Measurements from ENCODE around the gene CENPU. TPM values are rescaled to one million over a fixed set of nuclear protein-coding genes. Genes with fewer than 3 reads are reported as not detected.

CENPU gene
- total and polyA plus RNA-seq, 2 of the 13 experiments (the other 11 are each of a cell fraction or from before 2014, with no cell fraction given) = 11.7 to 35.8 TPM

GRCh38 chr4:184648054-184648312 is 85.9 kb downstream of the CENPU start (continued):
- TF ChIP-seq ZNF737 (CRISPR knock-in tag; IDR thresholded peaks at IDR 0.05; ENCODE audit: borderline replicate concordance) (no peak), ZSCAN9 (CRISPR knock-in tag; IDR thresholded peaks at IDR 0.05; ENCODE audit: borderline replicate concordance) (no peak), MXD4 (CRISPR knock-in tag; IDR thresholded peaks at IDR 0.05) (no peak)

GRCh38 chr4:184647266-184648053 is 86.4 kb downstream of the CENPU start:
- H3K27me3 ChIP-seq (ENCODE audit: control insufficient read depth in 1 of 2, insufficient read depth in 2 of 2, low read length in 2 of 2) = no peaks in the 10 kb centered on the region; a peak in 1 of 5 replicates
- ChIA-PET CTCF (ENCODE audit: low intra/inter-chr PET ratio, low total read pairs) (no interaction called here), POLR2A (interaction anchor here (1.4 to 4.3 kb wide), 4 partner anchors 8 to 87 kb away, joined by 4 to 48 read pairs (median 8); partner anchors contain the start of gene CENPU)
- intact Hi-C loops (cut with micrococcal nuclease; ENCODE audit: unreplicated experiment) (loop anchor here (2.0 to 10.0 kb wide), 4 partner anchors 21 to 383 kb away; partner anchors contain the start of gene IRF2), in situ Hi-C loops (cut with HindIII; ENCODE audit: extremely low pct_ligation_motif_present, low pct_unique_long_range_greater_than_20kb) (no loop called here)
- H3K9me3 ChIP-seq (ENCODE audit: low read length) = no peaks in the 10 kb centered on the region
- FAIRE-seq = no peak
- peaks cover 56% of the 10 kb centered on the region for H3K4me1 ChIP-seq (ENCODE audit: insufficient read depth, low read length)
- H3K9ac ChIP-seq (ENCODE audit: insufficient read depth, low read depth, low read length) = peak overlapping the region; percentile 89
- peak overlapping the region; percentile 88 for H3K27ac ChIP-seq (ENCODE audit: extremely low read length, insufficient read depth, low read length)
- TF ChIP-seq ZNF543 (CRISPR knock-in tag; IDR thresholded peaks at IDR 0.05) (0 out of 2 replicates have a peak, but pooled peaks have one; percentile 3), HDAC6 (IDR thresholded peaks at IDR 0.05; ENCODE audit: low read depth, low read length) (no peak)
- peak overlapping the region; percentile 84 to 92 (median 86) for H3K4me3 ChIP-seq (replicated peaks in 1 of 3; ENCODE audit: insufficient read depth in 1 of 3, low read depth in 2 of 3, low read length in 3 of 3)
- ATAC-seq = no peak
- no peak for DNase-seq (ENCODE audit: low spot score)
- peaks cover 10% of the 10 kb centered on the region; the same call in 1 of the 2 replicates for H4K20me1 ChIP-seq (ENCODE audit: insufficient read depth, low read length)
- peak overlapping the region; percentile 94 for H3K4me2 ChIP-seq (ENCODE audit: low read depth, low read length)
- 49% methylated on average over 7 of the region's 7 CpGs for WGBS (ENCODE audit: low lambda C conversion rate)
- H3K79me2 ChIP-seq (ENCODE audit: insufficient read depth, low read length) = peaks cover 66% of the 10 kb centered on the region
- no peaks in the 10 kb centered on the region; a peak in 1 of 5 replicates for H3K36me3 ChIP-seq (replicated peaks in 1 of 2; ENCODE audit: control insufficient read depth in 1 of 2, insufficient read depth in 2 of 2, low read length in 2 of 2)
- TSS peak; percentile 44 for BruUV-seq (replicated peaks)
- H2AFZ ChIP-seq (ENCODE audit: low read length) = no peak overlapping the region
